Measurements from ENCODE around the gene AP1M2. TPM values are rescaled to one million over a fixed set of nuclear protein-coding genes. Genes with fewer than 3 reads are reported as not detected.

Gene AP1M2
- total RNA-seq, 1 donor from 2014 or later = not detected

GRCh38 chr19:10566408-10566657 is 20.8 kb downstream of the AP1M2 start:
- intact Hi-C loops (cut with micrococcal nuclease) = loop anchor here (1.0 to 10.0 kb wide), 8 partner anchors 12 to 524 kb away; partner anchors contain the start of genes ANGPTL6, ATG4D, CARM1 and PPAN

DNA sequence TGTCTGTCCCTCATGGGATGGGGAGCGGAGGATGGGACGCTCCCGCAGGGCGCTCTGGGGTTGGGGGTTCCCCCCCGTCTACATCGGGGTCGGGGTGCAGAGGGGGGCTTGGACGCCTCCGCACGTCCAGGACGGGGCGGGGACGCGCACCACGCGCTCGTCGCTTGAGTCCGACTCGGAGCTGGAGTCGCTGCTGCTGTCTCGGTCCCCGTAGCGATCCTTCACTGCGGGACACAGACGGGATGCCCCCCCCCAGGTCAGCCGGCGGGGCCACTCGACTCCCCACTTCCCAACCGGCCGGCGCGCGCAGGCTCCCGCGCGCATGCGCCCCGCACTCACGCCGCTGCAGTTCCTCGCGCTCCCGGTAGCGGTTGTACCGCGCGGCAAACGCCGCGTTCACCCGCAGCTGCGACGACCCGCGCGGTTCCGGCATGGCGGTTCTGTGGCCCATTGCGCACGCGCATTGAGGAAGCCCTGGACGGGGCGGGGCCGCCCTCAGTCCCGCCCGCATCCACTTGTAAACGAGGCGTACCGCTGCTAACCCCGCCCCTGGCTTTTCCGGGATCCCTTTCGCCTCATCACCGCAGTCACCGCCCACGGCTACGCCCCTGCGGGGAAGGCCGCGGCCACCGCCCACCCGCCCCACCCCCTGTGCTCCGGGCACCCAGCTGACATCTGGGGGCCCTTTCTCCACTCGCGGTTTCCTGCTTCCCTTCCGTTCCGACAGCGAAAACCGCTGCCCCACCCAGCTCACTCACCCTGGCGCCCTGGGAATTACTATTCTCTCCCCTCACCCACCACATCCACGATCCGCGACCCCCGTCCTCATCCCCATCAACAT is 21.3 kb downstream of the AP1M2 start, which contains the start of gene KRI1:
KRI1 (minus strand) TSS at position 444 of the 841 bp plus-strand sequence; CDS start at position 433, 11 bp downstream.
- intact Hi-C loops (cut with micrococcal nuclease) = loop anchor here (1.0 to 10.0 kb wide), 8 partner anchors 11 to 525 kb away; partner anchors contain the start of genes ANGPTL6, ATG4D, CARM1 and PPAN

GRCh38 chr19:10565028-10565566 is 22.0 kb downstream of the AP1M2 start:
- intact Hi-C loops (cut with micrococcal nuclease) = loop anchor here (5.0 to 10.0 kb wide), 4 partner anchors 88 to 460 kb away; partner anchors contain the start of genes ANGPTL6 and PPAN

DNA sequence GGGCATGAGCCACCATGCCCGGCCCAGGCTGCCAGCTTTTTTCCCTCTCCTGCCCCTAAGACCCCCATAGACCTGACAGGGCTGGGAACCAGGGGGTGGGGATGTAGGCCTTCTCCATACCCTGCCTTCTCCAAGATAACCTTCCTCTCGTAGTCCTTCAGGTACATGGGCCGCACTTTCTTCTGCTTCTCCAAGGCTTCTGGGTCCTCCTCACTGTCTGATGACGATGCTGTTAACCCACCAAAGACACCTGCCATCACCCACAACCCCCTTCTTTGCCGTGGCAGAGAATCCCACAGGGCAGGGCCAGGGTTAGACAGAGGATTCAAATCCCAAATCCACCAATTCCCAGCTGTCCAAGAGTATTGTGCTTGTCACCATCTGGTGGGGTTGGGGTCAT is 24.5 kb downstream of the AP1M2 start:
- intact Hi-C loops (cut with micrococcal nuclease) = loop anchor here (10.0 kb wide), 1 partner anchor 458 kb away; the partner anchor contains the start of genes ANGPTL6 and PPAN

DNA sequence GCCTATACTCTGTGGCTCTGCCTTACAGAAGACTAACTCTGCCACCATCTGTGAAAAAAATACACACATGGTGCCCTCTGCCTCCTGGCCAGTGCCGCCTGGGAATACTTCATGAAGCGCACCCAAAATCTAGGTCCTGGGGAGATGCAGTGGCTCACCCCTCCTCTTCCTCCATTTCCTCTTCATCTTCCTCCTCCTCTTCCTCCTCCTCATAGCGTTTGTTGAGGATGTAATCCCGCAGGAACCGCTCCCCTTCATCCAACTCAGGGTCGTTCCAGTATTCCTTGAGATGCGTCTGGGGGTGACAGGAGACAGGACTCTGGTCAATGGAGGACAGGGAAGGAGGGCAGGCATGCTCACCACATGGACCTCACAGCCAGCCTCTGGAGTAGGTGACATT is 27.0 kb downstream of the AP1M2 start:
- intact Hi-C loops (cut with micrococcal nuclease) = loop anchor here (10.0 kb wide), 1 partner anchor 455 kb away; the partner anchor contains the start of genes ANGPTL6 and PPAN

DNA sequence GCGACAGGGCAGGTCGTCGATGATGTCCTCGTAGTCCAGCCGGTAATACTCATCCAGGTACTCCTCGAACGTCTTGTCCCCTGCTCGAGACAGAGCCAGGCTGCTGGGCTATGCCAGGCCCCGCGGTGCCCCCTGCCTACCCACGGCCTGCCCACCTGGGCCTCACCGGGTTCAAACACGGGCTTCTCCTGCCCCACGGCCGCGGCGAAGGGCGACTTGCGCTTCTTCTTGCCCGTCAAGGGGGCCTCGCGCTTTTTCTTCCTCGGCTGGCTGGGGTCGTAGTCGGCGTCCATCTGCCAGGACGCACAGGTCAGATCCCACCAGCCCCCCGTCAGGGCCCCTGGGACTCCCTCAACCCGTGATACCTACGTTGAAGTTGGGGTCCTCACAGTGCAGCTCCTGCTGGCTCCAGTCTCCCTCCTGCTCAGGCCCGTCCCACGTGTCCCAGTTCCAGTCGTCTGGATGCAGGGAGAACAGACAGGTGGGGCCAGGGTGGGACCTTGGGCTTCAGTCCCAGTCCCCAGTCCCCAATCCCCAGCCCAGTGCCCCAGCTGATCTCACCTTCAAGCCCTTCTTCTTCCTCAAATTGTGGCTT is 29.4 kb downstream of the AP1M2 start:
- intact Hi-C loops (cut with micrococcal nuclease) = no loop called here

- intact Hi-C loops (cut with micrococcal nuclease) = no loop called here
These were observed 31.5 kb downstream of the AP1M2 start for GRCh38 chr19:10555610-10555973.

DNA sequence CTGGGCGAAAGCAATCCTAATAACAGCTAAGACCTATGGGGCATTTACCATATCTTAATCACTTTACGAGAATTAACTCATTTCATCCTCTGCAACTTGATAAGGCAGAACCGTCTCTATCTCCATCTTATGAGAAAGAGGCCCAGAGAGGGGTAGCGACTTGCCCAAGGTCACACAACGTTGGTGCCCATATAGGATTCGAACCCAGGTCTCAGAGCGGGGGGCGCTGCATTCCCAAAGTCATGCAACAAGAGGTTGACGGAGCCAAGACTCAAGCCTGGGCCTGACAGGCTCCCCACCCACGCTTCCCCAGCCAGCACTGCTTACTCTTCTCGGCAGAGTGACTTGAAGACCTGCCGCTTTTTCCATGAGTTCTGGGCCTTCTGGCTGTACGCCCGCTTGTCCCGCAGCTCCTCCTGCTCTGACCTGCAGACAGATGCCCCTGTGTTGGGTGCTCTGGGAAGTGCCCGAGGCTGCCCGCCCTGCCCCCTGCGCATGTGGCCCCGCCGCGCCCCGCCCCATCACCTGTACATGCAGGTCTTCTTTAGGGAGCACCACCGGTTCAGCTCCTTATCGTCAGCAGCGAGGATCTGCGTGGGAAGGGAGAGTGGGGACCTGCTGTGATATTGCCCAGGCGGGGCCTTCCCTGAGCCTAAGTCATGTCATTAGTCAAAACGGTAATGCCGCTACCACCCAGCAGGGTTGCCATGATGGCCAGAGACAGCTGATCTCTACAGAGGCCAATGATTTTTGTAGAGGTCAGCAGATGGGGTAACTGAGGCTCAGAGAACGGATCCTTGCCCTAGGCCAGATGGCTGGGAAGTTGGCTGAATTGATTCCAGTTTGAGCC is 32.1 kb downstream of the AP1M2 start:
- intact Hi-C loops (cut with micrococcal nuclease) = loop anchor here (1.0 to 5.0 kb wide), 3 partner anchors 11 to 153 kb away; partner anchors contain the start of genes CDC37, KEAP1 and KRI1

- intact Hi-C loops (cut with micrococcal nuclease) = loop anchor here (1.0 to 5.0 kb wide), 3 partner anchors 12 to 152 kb away; partner anchors contain the start of genes CDC37, KEAP1 and KRI1
These were observed 33.1 kb downstream of the AP1M2 start for GRCh38 chr19:10553943-10554381.

DNA sequence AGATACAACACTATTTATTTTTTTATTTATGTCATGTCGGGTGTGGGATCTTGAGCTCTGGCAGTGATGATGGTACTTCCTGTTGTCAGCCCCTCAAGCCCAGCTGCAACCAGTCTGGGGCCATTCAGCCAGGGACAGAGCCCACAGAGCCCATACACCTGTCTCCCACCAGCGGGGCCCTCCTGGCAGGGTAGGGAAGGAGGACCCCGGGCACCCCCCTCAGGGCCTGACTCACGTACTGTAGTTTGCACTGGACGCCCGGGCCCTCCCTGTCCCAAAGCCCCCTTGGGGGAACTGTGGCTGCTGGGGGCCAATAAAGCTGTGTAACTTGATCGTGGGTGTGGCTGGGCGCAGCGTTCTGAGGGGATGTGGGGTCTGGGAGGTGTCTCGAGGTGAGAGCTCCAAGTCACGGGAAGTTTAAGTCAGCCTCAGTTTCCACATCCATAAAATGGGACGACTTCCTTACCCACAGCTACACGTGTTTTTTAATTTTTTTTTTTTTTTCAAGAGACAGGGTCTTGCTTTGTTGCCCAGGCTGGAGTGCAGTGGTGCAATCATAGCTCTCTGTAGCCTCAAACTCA is 33.9 kb downstream of the AP1M2 start:
- intact Hi-C loops (cut with micrococcal nuclease) = loop anchor here (5.0 kb wide), 2 partner anchors 51 to 151 kb away; partner anchors contain the start of genes CDC37 and KEAP1

DNA sequence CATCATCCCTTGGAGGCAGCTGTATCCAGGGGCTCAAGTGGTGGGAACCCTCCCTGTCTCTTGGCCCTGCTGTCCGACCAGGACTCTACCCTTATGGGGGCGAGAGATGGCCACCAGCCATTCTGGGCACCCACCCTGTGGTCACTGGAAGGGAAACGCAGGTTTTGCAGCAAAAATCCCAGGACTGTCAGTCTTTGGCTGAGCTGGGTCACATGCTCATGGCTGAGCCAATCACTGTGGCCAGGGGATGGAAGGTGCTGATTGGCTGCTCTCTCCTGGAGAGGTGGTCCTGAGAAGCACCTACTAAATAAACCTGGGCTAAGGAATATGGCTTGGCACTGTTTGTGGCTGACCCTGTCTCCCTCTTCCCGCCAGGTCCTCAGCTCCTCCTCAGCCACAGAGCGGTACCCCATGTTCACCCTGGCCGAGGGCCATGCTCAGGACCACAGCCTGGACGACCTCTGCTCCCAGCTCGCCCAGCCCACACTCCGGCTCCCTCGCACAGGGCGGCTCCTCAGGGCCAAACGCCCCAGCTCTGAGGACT is 34.5 kb downstream of the AP1M2 start:
- intact Hi-C loops (cut with micrococcal nuclease) = loop anchor here (5.0 kb wide), 2 partner anchors 50 to 150 kb away; partner anchors contain the start of genes CDC37 and KEAP1

DNA sequence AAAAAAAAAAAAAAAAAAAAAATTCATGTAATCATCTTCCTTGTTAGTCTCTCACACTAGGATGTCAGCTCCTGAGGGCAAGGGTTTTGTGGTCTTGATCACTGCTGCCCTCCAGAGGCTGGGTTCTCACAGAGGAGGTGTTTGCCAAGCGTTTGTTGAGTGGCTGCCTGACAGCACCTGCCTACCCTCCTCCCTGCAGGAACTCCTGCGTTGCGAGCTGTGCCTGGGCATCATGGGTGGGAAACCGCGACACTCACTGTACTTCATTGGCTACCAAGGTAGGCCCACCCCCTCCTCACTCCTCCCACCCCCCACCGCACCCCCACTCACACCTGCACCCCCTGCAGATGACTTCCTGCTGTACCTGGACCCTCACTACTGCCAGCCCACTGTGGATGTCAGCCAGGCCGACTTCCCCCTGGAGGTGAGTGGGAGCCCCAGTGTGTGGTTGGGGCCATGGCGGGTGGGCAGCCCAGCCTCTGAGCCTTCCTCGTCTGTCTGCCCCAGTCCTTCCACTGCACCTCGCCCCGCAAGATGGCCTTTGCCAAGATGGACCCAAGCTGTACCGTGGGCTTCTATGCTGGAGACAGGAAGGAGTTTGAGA is 35.3 kb downstream of the AP1M2 start:
- intact Hi-C loops (cut with micrococcal nuclease) = loop anchor here (5.0 kb wide), 2 partner anchors 49 to 149 kb away; partner anchors contain the start of genes CDC37 and KEAP1

DNA sequence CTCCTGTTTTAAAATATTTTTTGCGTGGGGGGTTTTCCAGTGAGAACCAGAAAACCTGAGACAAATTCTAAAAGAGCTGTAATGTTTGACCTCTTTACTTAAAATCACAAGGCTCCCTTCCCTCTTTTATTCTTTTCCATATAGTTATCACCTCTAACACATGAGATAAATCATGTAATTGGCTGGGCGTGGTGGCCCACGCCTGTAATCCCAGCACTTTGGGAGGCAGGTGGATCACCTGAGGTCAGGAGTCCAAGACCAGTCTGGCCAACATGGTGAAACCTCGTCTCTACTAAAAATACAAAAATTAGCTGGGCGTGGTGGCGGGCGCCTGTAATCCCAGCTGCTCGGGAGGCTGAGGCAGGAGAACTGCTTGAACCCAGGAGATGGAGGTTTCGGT is 36.1 kb downstream of the AP1M2 start:
- intact Hi-C loops (cut with micrococcal nuclease) = loop anchor here (5.0 kb wide), 2 partner anchors 49 to 149 kb away; partner anchors contain the start of genes CDC37 and KEAP1

- intact Hi-C loops (cut with micrococcal nuclease) = loop anchor here (5.0 kb wide), 2 partner anchors 48 to 148 kb away; partner anchors contain the start of genes CDC37 and KEAP1
These were observed 36.8 kb downstream of the AP1M2 start for GRCh38 chr19:10550336-10550735.

- intact Hi-C loops (cut with micrococcal nuclease) = loop anchor here (5.0 kb wide), 2 partner anchors 47 to 147 kb away; partner anchors contain the start of genes CDC37 and KEAP1
These were observed 37.4 kb downstream of the AP1M2 start for GRCh38 chr19:10549733-10550132.

DNA sequence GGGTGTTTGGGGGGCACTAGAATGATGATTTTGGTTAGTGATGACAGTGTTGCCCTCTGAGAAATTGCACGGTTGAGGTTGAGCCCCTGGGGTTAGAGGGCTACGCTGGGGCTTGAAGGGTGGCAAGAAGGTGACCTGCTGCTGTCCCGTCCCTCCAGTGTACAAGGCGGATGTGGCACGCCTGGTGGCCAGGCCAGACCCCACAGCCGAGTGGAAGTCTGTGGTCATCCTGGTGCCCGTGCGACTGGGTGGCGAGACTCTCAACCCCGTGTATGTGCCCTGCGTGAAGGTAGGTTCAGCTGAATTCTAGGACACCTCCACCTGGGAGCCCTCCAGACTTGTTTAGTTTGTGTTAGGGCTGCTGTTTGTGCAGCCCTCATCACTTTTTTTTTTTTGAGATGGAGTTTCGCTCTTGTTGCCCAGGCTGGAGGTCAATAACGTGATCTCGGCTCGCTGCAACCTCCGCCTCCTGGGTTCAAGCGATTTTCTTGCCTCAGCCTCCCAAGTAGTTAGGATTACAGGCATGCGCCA is 38.3 kb downstream of the AP1M2 start:
- intact Hi-C loops (cut with micrococcal nuclease) = no loop called here

GRCh38 chr19:10546817-10547216 is 40.3 kb downstream of the AP1M2 start:
- intact Hi-C loops (cut with micrococcal nuclease) = no loop called here

DNA sequence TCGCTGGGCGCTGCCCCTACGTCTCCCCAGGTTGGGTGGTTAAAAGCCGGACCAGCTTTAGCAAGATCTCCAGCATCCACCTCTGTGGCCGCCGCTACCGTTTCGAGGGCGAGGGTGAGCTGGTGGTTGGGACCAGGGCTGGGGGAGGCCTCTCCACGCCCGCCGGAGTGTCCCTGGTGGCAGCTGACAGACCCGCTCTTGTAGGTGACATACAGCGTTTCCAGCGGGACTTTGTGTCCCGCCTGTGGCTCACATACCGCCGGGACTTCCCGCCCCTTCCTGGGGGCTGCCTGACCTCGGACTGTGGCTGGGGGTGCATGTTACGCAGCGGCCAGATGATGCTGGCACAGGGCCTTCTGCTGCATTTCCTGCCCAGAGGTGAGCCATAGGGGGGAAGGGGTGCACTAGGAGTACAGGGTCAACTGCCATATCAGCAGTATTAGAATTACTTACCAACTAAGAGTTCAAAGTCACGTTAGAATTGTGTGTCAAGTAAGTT is 42.3 kb downstream of the AP1M2 start:
- intact Hi-C loops (cut with micrococcal nuclease) = loop anchor here (5.0 kb wide), 1 partner anchor 38 kb away; no protein-coding TSS in a partner anchor
